Osteoblast (primary cell): ENCODE measurements around the gene SIX6. TPM values are rescaled to one million over a fixed set of nuclear protein-coding genes. Genes with fewer than 3 reads are reported as not detected.
A peak's percentile ranks its signal among the peaks of the same experiment; 100 is the strongest.

Source experiments
- DNase-seq: peaks from one replicate; pipeline ENCODE4 v3.0.0; 2011; ENCODE audit warnings: low spot score, mixed read lengths; ENCODE audit not compliant: insufficient read length; ENCODE audit errors: missing footprints
- H2AFZ ChIP-seq: 2 replicates; pipeline ENCODE4 v1.6.0; 2011; ENCODE audit warnings: mild to moderate bottlenecking, low read length
- H3K27ac ChIP-seq: 2 replicates; pipeline ENCODE4 v1.5.1; 2011; ENCODE audit warnings: mild to moderate bottlenecking, low read depth, low read length, moderate library complexity
- H3K27me3 ChIP-seq: 2 replicates; pipeline ENCODE4 v1.6.0; 2012; ENCODE audit warnings: mild to moderate bottlenecking, control low read depth, inconsistent platforms, low read length, moderate library complexity; ENCODE audit not compliant: insufficient read depth
- H3K36me3 ChIP-seq: 2 replicates; pipeline ENCODE4 v1.5.1; 2011; ENCODE audit warnings: mild to moderate bottlenecking, low read length, control low read depth, moderate library complexity; ENCODE audit not compliant: insufficient read depth
- H3K4me1 ChIP-seq: 2 replicates; pipeline ENCODE4 v1.5.1; 2011; ENCODE audit warnings: mild to moderate bottlenecking, low read length, control low read depth, moderate library complexity; ENCODE audit not compliant: insufficient read depth
- H3K4me2 ChIP-seq: 2 replicates; pipeline ENCODE4 v1.6.0; 2011; ENCODE audit warnings: mild to moderate bottlenecking, low read length; ENCODE audit not compliant: insufficient read depth
- H3K4me3 ChIP-seq: fragments of 200-600 bp; sonication (generic); 3 replicates; pipeline ENCODE4 v1.5.1; 2012; ENCODE audit warnings: mild to moderate bottlenecking, low read length, inconsistent platforms; ENCODE audit not compliant: insufficient read depth
- H3K79me2 ChIP-seq: 2 replicates; pipeline ENCODE4 v1.6.0; 2012; ENCODE audit warnings: mild to moderate bottlenecking, low read length, control low read depth, inconsistent platforms; ENCODE audit not compliant: insufficient read depth
- H3K9me3 ChIP-seq: 2 replicates; pipeline ENCODE4 v1.5.1; 2011; ENCODE audit warnings: low read depth, low read length, control low read depth
- H4K20me1 ChIP-seq: 2 replicates; pipeline ENCODE4 v1.6.0; 2012; ENCODE audit warnings: mild to moderate bottlenecking, low read length, control low read depth; ENCODE audit not compliant: insufficient read depth
- total RNA-seq: library from RNA; depleted of rRNA; stranded (reverse); fragments of >200 nt; gene quantifications from 2 replicates; pipeline ENCODE4 v1.2.3, GENCODE V29; 2012
- TF ChIP-seq, protein P1 (sequence below): IDR thresholded peaks from 2 replicates; pipeline ENCODE4 v1.5.1; 2011; ENCODE audit warnings: mild to moderate bottlenecking, low read depth, low read length, moderate library complexity; ENCODE audit errors: extremely low read depth

Gene SIX6
- total RNA-seq, 1 donor, result not detected

DNA sequence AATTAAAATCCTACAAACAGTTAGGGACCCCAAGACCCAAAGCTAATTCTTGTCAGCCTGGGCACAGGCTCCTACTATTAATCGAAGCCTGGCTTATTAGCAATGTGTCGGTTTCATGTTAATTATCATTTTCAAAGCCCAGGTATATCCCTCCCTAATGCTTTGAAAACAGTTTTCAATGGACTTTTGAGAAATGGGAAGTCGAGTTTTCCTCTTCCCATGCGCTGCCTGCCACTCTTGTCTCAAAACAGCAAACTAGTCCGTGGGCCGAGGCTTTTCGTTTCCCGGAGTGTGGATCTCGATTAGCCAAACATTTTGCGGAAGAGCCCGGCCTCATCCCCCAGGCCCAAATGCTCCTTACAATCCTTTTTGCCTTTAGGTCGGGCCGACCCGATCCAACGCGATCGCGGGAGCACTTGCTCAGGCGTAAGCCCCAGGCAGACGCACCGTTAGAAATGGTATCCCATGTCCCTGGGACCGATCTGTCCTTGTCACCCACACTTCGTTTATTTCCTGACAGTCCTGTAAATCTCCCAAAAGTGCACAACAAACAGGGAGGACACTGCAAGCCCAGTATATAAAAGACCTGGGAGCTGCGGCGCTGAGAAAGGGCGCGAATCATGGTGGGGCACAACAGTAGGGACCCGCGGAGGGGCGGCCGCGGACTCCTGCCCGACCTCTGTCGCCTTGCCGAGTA is 1.5 kb downstream of the SIX6 start:
- DNase-seq, result no peak
- Histone ChIP-seq H3K27ac (no peak overlapping the region), H4K20me1 (no peaks in the 10 kb centered on the region), H3K79me2 (no peaks in the 10 kb centered on the region), H3K4me1 (peaks cover 2% of the 10 kb centered on the region), H3K36me3 (no peaks in the 10 kb centered on the region), H3K4me2 (no peak overlapping the region), H3K4me3 (no peak overlapping the region), H2AFZ (no peak overlapping the region), H3K27me3 (peaks cover 97% of the 10 kb centered on the region), H3K9me3 (no peaks in the 10 kb centered on the region)
- TF ChIP-seq, protein P1, sequence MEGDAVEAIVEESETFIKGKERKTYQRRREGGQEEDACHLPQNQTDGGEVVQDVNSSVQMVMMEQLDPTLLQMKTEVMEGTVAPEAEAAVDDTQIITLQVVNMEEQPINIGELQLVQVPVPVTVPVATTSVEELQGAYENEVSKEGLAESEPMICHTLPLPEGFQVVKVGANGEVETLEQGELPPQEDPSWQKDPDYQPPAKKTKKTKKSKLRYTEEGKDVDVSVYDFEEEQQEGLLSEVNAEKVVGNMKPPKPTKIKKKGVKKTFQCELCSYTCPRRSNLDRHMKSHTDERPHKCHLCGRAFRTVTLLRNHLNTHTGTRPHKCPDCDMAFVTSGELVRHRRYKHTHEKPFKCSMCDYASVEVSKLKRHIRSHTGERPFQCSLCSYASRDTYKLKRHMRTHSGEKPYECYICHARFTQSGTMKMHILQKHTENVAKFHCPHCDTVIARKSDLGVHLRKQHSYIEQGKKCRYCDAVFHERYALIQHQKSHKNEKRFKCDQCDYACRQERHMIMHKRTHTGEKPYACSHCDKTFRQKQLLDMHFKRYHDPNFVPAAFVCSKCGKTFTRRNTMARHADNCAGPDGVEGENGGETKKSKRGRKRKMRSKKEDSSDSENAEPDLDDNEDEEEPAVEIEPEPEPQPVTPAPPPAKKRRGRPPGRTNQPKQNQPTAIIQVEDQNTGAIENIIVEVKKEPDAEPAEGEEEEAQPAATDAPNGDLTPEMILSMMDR, result no peak

DNA sequence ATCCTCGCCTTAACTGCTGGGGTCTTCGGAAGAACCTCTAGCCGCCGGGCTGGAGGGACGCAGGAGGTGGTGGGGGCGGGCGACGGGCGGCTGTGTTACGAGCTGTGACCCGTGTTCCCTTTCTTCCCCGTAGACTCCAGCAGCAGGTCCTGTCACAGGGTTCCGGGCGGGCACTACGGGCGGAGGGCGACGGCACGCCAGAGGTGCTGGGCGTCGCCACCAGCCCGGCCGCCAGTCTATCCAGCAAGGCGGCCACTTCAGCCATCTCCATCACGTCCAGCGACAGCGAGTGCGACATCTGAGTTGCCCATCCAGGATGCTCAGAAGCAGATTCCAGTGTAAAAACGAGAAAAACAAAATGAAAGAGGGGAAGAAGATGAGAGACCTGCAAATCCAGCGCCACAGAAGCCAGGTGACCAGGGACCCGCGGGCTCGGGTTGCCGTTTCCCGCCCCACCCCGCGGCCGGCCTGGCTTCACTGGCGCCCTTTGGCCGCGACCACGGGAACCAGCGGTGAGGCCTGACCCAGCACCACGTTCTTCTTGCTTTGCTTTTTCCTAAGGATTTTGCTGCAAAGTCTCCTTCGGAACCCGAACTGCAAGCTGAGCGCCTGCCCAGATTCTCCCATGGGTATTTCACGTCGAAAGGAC is 2.1 kb downstream of the SIX6 start:
- H3K4me1 ChIP-seq, result peaks cover 2% of the 10 kb centered on the region
- peaks cover 97% of the 10 kb centered on the region for H3K27me3 ChIP-seq
- DNase-seq, result peak; percentile 32
- no peaks in the 10 kb centered on the region for H3K79me2 ChIP-seq
- no peaks in the 10 kb centered on the region for H4K20me1 ChIP-seq
- no peak overlapping the region for H2AFZ ChIP-seq
- H3K4me3 ChIP-seq, result no peak overlapping the region
- H3K9me3 ChIP-seq, result no peaks in the 10 kb centered on the region
- no peak overlapping the region for H3K27ac ChIP-seq
- H3K36me3 ChIP-seq, result no peaks in the 10 kb centered on the region
- no peak overlapping the region for H3K4me2 ChIP-seq
- TF ChIP-seq, protein P1, result no peak

DNA sequence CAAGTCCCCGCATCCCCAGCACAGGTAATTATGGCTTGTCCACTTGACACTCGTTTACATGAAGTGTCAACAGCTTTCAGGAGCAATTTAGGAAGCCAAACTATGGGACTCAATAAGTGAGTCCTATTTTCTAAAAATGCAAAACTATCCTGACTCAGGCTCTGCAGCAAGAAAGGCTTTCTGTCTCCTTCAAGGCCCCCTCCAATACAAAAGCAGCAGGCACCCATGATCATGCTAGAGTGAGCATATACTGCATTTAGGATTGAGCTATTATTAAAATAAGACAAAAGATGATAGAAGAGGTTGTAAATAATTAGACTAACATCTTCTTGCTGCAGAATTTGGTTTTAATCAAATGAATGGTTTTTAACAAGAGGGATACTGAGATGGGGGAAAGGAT is 3.2 kb downstream of the SIX6 start:
- no peaks in the 10 kb centered on the region for H3K79me2 ChIP-seq
- H3K36me3 ChIP-seq, result no peaks in the 10 kb centered on the region
- no peaks in the 10 kb centered on the region for H3K9me3 ChIP-seq
- no peak overlapping the region for H3K4me3 ChIP-seq
- TF ChIP-seq, protein P1, result no peak
- H2AFZ ChIP-seq, result no peak overlapping the region
- H3K4me2 ChIP-seq, result no peak overlapping the region
- H4K20me1 ChIP-seq, result no peaks in the 10 kb centered on the region
- no peak for DNase-seq
- H3K4me1 ChIP-seq, result peaks cover 2% of the 10 kb centered on the region
- no peak overlapping the region for H3K27ac ChIP-seq
- peaks cover 93% of the 10 kb centered on the region for H3K27me3 ChIP-seq

DNA sequence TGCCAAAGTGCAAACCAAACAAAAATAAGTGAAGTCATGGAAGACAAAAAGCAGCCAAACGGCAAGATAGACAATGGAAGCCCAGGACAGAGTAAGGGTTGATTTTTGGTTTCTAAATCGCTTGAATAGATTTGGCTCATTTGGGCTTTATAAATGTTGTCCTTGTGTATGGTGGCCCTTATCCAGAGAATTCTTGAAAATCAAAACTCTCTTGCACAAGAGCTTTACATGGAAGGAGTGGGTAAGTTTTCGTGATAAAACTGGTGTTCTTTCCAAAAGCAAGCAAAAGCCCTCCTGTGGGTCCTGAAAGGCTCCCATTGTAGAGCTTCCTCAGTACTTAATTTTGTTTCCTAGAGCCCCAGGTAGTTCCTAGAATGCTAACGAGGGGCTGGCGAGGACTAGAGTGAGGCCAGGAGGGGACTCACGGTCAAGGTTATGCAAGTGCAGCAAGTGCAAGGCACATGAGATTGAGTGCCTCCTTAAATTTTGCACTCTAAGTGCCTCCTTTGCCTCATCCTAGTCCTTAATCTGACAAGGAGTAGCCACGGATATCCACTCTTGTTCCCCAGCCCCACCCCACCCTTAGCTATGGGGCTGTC is 4.1 kb downstream of the SIX6 start:
- Histone ChIP-seq H4K20me1 (no peaks in the 10 kb centered on the region), H3K4me2 (no peak overlapping the region), H3K9me3 (no peaks in the 10 kb centered on the region), H3K27ac (no peak overlapping the region), H3K4me1 (peaks cover 2% of the 10 kb centered on the region), H3K79me2 (no peaks in the 10 kb centered on the region), H3K27me3 (peaks cover 83% of the 10 kb centered on the region), H3K36me3 (no peaks in the 10 kb centered on the region), H2AFZ (no peak overlapping the region), H3K4me3 (no peak overlapping the region)
- no peak for DNase-seq
- TF ChIP-seq, protein P1, result no peak
